SU-DHL-6 (cell line): Measurements from ENCODE around the gene PTPN6.

Source experiments
- H2AFZ ChIP-seq: fragments of 200-600 bp; sonication (generic); 2 replicates; pipeline ENCODE4 v1.6.1; 2014; ENCODE audit warnings: low read depth, mild to moderate bottlenecking, moderate library complexity, mixed read lengths, antibody characterized with exemption, low read length; ENCODE audit not compliant: severe bottlenecking
- H3F3A ChIP-seq: fragments of 200-600 bp; shearing (Covaris generic); 2 replicates; pipeline ENCODE4 v1.6.0; 2016; ENCODE audit warnings: antibody characterized with exemption, mild to moderate bottlenecking; ENCODE audit not compliant: insufficient read depth
- H3K27ac ChIP-seq: fragments of 200-600 bp; sonication (generic); 2 replicates; pipeline ENCODE4 v1.5.1; 2016; ENCODE audit warnings: low read depth, mild to moderate bottlenecking, low read length, moderate library complexity, mixed read lengths
- H3K27me3 ChIP-seq: fragments of 200-600 bp; sonication (generic), shearing (Covaris generic); 2 replicates; pipeline ENCODE4 v1.6.0; 2014; ENCODE audit warnings: mild to moderate bottlenecking, low read length
- H3K36me3 ChIP-seq: fragments of 200-600 bp; sonication (generic); 2 replicates; pipeline ENCODE4 v1.6.1; 2014; ENCODE audit warnings: mild to moderate bottlenecking, low read length, mixed read lengths
- H3K4me2 ChIP-seq: fragments of 300-600, 200-600 bp; shearing (Covaris generic), sonication (generic); 2 replicates; pipeline ENCODE4 v1.6.0; 2014; ENCODE audit warnings: low read length, low read depth, mild to moderate bottlenecking; ENCODE audit not compliant: poor library complexity, severe bottlenecking
- H3K4me3 ChIP-seq: fragments of 200-600 bp; sonication (generic); 2 replicates; pipeline ENCODE4 v1.5.1; 2014; ENCODE audit warnings: antibody characterized with exemption, low read length, mild to moderate bottlenecking, mixed read lengths; ENCODE audit not compliant: insufficient read depth, poor library complexity, severe bottlenecking
- H3K79me2 ChIP-seq: fragments of 200-600 bp; sonication (generic); 2 replicates; pipeline ENCODE4 v1.6.1; 2014; ENCODE audit warnings: mild to moderate bottlenecking, low read length, moderate library complexity; ENCODE audit not compliant: insufficient read depth
- H3K9ac ChIP-seq: fragments of 200-600 bp; sonication (generic); 2 replicates; pipeline ENCODE4 v1.7.0; 2014; ENCODE audit warnings: mild to moderate bottlenecking, low read length
- H3K9me2 ChIP-seq: fragments of 200-600 bp; sonication (generic); replicated peaks from 2 replicates; pipeline ENCODE4 v1.6.1; 2014; ENCODE audit warnings: low read length; ENCODE audit not compliant: insufficient read depth
- H3K9me3 ChIP-seq: fragments of 200-600 bp; sonication (generic); 2 replicates; pipeline ENCODE4 v1.6.1; 2014; ENCODE audit warnings: low read length, mixed read lengths; ENCODE audit not compliant: insufficient read depth
- H4K20me1 ChIP-seq: fragments of 200-600 bp; sonication (generic); 2 replicates; pipeline ENCODE4 v1.6.1; 2014; ENCODE audit warnings: low read depth, mild to moderate bottlenecking, antibody characterized with exemption, low read length, moderate library complexity, mixed read lengths
- CTCF ChIP-seq: fragments of 200-600 bp; sonication (generic); IDR thresholded peaks from one replicate; pipeline ENCODE4 v1.5.1; 2017; ENCODE audit warnings: antibody characterized with exemption, mild to moderate bottlenecking, low read length, moderate library complexity; ENCODE audit not compliant: insufficient read depth, poor library complexity, severe bottlenecking
- EZH2phosphoT487 ChIP-seq: fragments of 200-600 bp; sonication (generic), shearing (Covaris generic); conservative IDR thresholded peaks from 2 replicates; pipeline ENCODE4 v1.6.1; 2018; ENCODE audit warnings: mild to moderate bottlenecking, antibody characterized with exemption, low read length, moderate library complexity, mixed read lengths

Gene PTPN6

GRCh38 chr12:6932766-6933165 is 18.4 kb upstream of the PTPN6 start:
- Histone ChIP-seq H3K9ac (no peak overlapping the region), H3K27ac (no peak overlapping the region), H3K79me2 (no peaks in the 10 kb centered on the region)

GRCh38 chr12:6934110-6934509 is 17.0 kb upstream of the PTPN6 start:
- Histone ChIP-seq H3K79me2 (no peaks in the 10 kb centered on the region), H3K9me2 (no peaks in the 10 kb centered on the region), H4K20me1 (no peaks in the 10 kb centered on the region), H3K27ac (no peak overlapping the region), H3F3A (peaks cover 8% of the 10 kb centered on the region; the same call in 1 of the 2 replicates), H3K4me2 (no peak overlapping the region), H3K36me3 (no peaks in the 10 kb centered on the region), H2AFZ (no peak overlapping the region), H3K9ac (no peak overlapping the region), H3K9me3 (no peaks in the 10 kb centered on the region), H3K4me3 (no peak overlapping the region), H3K27me3 (no peaks in the 10 kb centered on the region)
- TF ChIP-seq CTCF = no peak
- TF ChIP-seq EZH2phosphoT487 = no peak

More at GRCh38 chr12:6932766-6933165, 18.4 kb upstream of the PTPN6 start:
- Histone ChIP-seq H3K27me3 (no peaks in the 10 kb centered on the region), H3K9me2 (no peaks in the 10 kb centered on the region), H3K36me3 (no peaks in the 10 kb centered on the region), H4K20me1 (no peaks in the 10 kb centered on the region), H3K4me3 (no peak overlapping the region), H3K9me3 (no peaks in the 10 kb centered on the region), H2AFZ (no peak overlapping the region), H3F3A (peaks cover 8% of the 10 kb centered on the region; the same call in 1 of the 2 replicates), H3K4me2 (no peak overlapping the region)
- TF ChIP-seq EZH2phosphoT487 = no peak
- no peak for TF ChIP-seq CTCF

- Histone ChIP-seq H2AFZ (no peak overlapping the region), H3K79me2 (no peaks in the 10 kb centered on the region), H3F3A (peaks cover 8% of the 10 kb centered on the region; the same call in 1 of the 2 replicates), H3K36me3 (no peaks in the 10 kb centered on the region), H3K9me2 (no peaks in the 10 kb centered on the region), H4K20me1 (no peaks in the 10 kb centered on the region), H3K4me2 (no peak overlapping the region), H3K27me3 (no peaks in the 10 kb centered on the region), H3K9me3 (no peaks in the 10 kb centered on the region), H3K9ac (0 out of 2 replicates have a peak overlapping the region, but pooled peaks have one; percentile 92), H3K27ac (no peak overlapping the region), H3K4me3 (no peak overlapping the region)
- no peak for TF ChIP-seq EZH2phosphoT487
- TF ChIP-seq CTCF = no peak
Observed at GRCh38 chr12:6935371-6936193, 15.6 kb upstream of the PTPN6 start.
